Bronchial epithelial cell (primary cell): ENCODE measurements around the gene DDX47. TPM values are rescaled to one million over a fixed set of nuclear protein-coding genes. Genes with fewer than 3 reads are reported as not detected.
"Not testable (repeated sequence)": the region's sequence is repeated elsewhere in the genome, so short reads cannot be mapped to it uniquely, and the experiment has no call there.

Experiments used
- DNase-seq: peaks from one replicate; pipeline ENCODE4 v3.0.0-alpha.2; 2010; ENCODE audit warnings: low read depth
- FAIRE-seq: peaks from 2 replicates; lab custom pipeline; 2011; peaks lifted over from hg19 to GRCh38; lab: Jason Lieb, UNC
- H3K27me3 ChIP-seq: 2 replicates; pipeline ENCODE4 v1.5.1; 2011; ENCODE audit warnings: low read length; ENCODE audit not compliant: control insufficient read depth, insufficient read depth
- H3K36me3 ChIP-seq: 2 replicates; pipeline ENCODE4 v1.5.1; 2011; ENCODE audit warnings: low read length; ENCODE audit not compliant: control insufficient read depth, insufficient read depth
- H3K4me3 ChIP-seq: 2 replicates; pipeline ENCODE4 v1.5.1; 2011; ENCODE audit warnings: mild to moderate bottlenecking, low read depth, low read length, control low read depth
- total RNA-seq: library from RNA; depleted of rRNA; stranded (reverse); fragments of >200 nt; gene quantifications from 2 replicates; pipeline ENCODE4 v1.2.1, GENCODE V29; 2014
- TF ChIP-seq, protein P1 (sequence below): IDR thresholded peaks from 2 replicates; pipeline ENCODE4 v1.5.1; 2011; ENCODE audit warnings: mild to moderate bottlenecking, moderate library complexity, low read length, control low read depth, inconsistent platforms; ENCODE audit not compliant: insufficient read depth, severe bottlenecking

DDX47 gene
- total RNA-seq, 1 donor from 2014 or later: 56.9 TPM

DNA sequence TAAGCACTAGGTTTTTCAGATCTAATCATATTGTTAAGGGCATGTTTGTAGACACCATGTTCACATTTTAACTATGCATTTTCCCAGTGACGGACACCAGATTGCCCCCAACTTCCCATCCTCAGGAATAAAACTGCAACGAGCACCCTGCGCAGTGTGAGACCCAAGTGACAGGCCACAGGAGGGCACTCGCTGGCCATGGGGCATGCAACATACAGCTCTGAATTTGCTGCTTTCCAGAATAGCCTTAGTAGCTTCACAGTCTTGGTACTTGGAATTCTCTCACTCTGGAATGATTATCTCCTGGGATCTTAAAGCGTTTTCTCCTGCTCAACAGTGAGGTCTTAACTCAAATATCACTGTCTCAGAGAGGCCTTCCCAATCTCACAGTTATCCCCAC lies 972 bp upstream of the DDX47 start:
- DNase-seq (no peak), FAIRE-seq (no peak)
- Histone ChIP-seq H3K4me3 (no peak overlapping the region), H3K36me3 (peaks cover 1% of the 10 kb centered on the region), H3K27me3 (no peaks in the 10 kb centered on the region)
- TF ChIP-seq, protein P1, sequence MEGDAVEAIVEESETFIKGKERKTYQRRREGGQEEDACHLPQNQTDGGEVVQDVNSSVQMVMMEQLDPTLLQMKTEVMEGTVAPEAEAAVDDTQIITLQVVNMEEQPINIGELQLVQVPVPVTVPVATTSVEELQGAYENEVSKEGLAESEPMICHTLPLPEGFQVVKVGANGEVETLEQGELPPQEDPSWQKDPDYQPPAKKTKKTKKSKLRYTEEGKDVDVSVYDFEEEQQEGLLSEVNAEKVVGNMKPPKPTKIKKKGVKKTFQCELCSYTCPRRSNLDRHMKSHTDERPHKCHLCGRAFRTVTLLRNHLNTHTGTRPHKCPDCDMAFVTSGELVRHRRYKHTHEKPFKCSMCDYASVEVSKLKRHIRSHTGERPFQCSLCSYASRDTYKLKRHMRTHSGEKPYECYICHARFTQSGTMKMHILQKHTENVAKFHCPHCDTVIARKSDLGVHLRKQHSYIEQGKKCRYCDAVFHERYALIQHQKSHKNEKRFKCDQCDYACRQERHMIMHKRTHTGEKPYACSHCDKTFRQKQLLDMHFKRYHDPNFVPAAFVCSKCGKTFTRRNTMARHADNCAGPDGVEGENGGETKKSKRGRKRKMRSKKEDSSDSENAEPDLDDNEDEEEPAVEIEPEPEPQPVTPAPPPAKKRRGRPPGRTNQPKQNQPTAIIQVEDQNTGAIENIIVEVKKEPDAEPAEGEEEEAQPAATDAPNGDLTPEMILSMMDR: peak; percentile 9

- TF ChIP-seq, protein P1: no peak
- DNase-seq (no peak), FAIRE-seq (no peak)
- Histone ChIP-seq H3K36me3 (peaks cover 1% of the 10 kb centered on the region), H3K27me3 (no peaks in the 10 kb centered on the region), H3K4me3 (no peak overlapping the region)
These were observed 477 bp upstream of the DDX47 start for GRCh38 chr12:12812618-12813119.

GRCh38 chr12:12817616-12818015 lies 4.5 kb downstream of the DDX47 start:
- no peak overlapping the region for H3K4me3 ChIP-seq
- TF ChIP-seq, protein P1: no peak
- FAIRE-seq: no peak
- no peaks in the 10 kb centered on the region for H3K27me3 ChIP-seq
- DNase-seq: no peak
- peaks cover 7% of the 10 kb centered on the region for H3K36me3 ChIP-seq

- no peak for DNase-seq
- Histone ChIP-seq H3K36me3 (peaks cover 9% of the 10 kb centered on the region), H3K27me3 (no peaks in the 10 kb centered on the region), H3K4me3 (no peak overlapping the region)
- TF ChIP-seq, protein P1: no peak
- FAIRE-seq: no peak
These were observed 5.6 kb downstream of the DDX47 start for GRCh38 chr12:12818701-12819100.

DNA sequence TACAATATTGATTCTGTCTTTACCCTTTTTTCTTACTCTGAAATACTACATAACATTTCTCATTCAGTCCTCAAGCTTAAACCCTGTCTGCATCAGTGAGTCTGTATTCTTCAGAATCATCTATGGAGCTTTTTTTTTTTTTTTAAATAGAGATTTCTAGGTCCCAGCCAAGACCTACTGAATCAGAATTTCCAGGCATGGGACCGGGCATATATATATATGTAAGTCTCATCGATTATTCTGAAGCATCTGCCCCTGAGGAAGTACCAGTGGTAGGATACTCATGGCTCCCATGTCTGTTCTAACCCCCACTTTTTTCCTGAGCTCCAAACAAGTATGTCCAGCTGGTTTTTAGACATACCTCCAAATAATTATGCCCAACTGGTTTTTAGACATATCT lies 6.1 kb downstream of the DDX47 start:
- H3K4me3 ChIP-seq: no peak overlapping the region
- TF ChIP-seq, protein P1: no peak
- no peak for FAIRE-seq
- no peaks in the 10 kb centered on the region for H3K27me3 ChIP-seq
- peaks cover 10% of the 10 kb centered on the region for H3K36me3 ChIP-seq
- DNase-seq: no peak

DNA sequence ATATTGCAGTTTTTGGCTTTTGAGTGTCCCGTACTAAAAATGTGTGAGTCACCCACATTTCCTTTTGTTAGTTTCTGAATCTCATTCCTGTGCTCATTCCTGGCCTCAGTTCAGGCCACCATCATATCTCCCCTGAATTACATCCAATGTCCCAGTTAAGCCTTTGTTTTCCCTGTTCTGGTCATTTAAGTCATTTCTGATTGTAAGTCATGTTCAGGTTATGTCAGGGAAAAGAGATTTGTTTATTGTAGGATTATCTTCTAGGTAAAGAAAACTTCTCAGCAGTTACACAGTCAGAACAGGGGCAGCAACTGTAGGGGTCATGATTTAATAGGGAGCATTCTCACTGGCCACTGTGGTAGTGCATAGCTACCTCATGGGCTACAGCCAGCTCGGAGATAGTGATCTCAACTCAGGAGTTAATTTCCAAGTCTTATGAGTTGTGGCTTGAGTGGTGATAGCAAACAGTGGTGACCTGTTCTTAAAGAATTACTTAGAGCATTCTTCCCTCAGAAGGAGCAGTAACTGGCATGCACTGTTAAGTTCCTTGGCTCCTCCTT lies 6.7 kb downstream of the DDX47 start:
- H3K4me3 ChIP-seq: no peak overlapping the region
- FAIRE-seq: peak; percentile 94
- peaks cover 12% of the 10 kb centered on the region for H3K36me3 ChIP-seq
- DNase-seq: peak; percentile 79
- no peaks in the 10 kb centered on the region for H3K27me3 ChIP-seq
- TF ChIP-seq, protein P1: no peak

- DNase-seq, H3K27me3 ChIP-seq, H3K4me3 ChIP-seq, FAIRE-seq: not testable (repeated sequence)
- peaks cover 12% of the 10 kb centered on the region for H3K36me3 ChIP-seq
These were observed 7.2 kb downstream of the DDX47 start for GRCh38 chr12:12820376-12820775.
